DOHH2 (cell line): ENCODE data around the gene EVI2A.

Experiments
- EZH2phosphoT487 ChIP-seq: fragments of 200-600 bp; sonication (generic); IDR thresholded peaks from 2 replicates; pipeline ENCODE4 v1.6.1; 2017; ENCODE audit warnings: borderline replicate concordance, mild to moderate bottlenecking, antibody characterized with exemption, low read length, moderate library complexity, mixed read lengths
- TF ChIP-seq, protein P1 (sequence below): fragments of 200-600 bp; sonication (generic); IDR thresholded peaks from one replicate; pipeline ENCODE4 v1.5.1; 2014; ENCODE audit warnings: antibody characterized with exemption, mild to moderate bottlenecking, low read depth, low read length; ENCODE audit not compliant: poor library complexity, severe bottlenecking

GRCh38 chr17:31318851-31319661 lies 2.4 kb downstream of the EVI2A start:
- TF ChIP-seq, protein P1, sequence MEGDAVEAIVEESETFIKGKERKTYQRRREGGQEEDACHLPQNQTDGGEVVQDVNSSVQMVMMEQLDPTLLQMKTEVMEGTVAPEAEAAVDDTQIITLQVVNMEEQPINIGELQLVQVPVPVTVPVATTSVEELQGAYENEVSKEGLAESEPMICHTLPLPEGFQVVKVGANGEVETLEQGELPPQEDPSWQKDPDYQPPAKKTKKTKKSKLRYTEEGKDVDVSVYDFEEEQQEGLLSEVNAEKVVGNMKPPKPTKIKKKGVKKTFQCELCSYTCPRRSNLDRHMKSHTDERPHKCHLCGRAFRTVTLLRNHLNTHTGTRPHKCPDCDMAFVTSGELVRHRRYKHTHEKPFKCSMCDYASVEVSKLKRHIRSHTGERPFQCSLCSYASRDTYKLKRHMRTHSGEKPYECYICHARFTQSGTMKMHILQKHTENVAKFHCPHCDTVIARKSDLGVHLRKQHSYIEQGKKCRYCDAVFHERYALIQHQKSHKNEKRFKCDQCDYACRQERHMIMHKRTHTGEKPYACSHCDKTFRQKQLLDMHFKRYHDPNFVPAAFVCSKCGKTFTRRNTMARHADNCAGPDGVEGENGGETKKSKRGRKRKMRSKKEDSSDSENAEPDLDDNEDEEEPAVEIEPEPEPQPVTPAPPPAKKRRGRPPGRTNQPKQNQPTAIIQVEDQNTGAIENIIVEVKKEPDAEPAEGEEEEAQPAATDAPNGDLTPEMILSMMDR = no peak
- TF ChIP-seq EZH2phosphoT487 = no peak
